GM12878 (cell line): ENCODE measurements around the gene EML3. TPM values are rescaled to one million over a fixed set of nuclear protein-coding genes. Genes with fewer than 3 reads are reported as not detected.

Source experiments
- ATAC-seq: fragments of 200-7000 bp; cut with Tn5 transposase; 3 replicates; pipeline ENCODE4 v1.9.1; 2020; ENCODE audit warnings: mild to moderate bottlenecking, moderate library complexity
- BruUV-seq: library from RNA; stranded (reverse); fragments of 400-500 nt; replicated peaks from 2 replicates; lab custom pipeline; 2021; lab: Mats Ljungman, UMichigan
- CTCF ChIA-PET: fragments of 300-600 bp; sonication (Branson Sonifier 250); formaldehyde crosslinking; extraction: SDS; loops from one replicate; lab custom pipeline; 2021; ENCODE audit warnings: inconsistent platforms; lab: Yijun Ruan, JAX
- POLR2A ChIA-PET: fragments of 350-600 bp; formaldehyde crosslinking; extraction: SDS; loops from one replicate; lab custom pipeline; 2021; ENCODE audit warnings: inconsistent platforms; lab: Charles Lee
- RAD21 ChIA-PET: fragments of 300-600 bp; sonication (Branson Sonifier 250); formaldehyde crosslinking; loops from one replicate; lab custom pipeline; 2023; ENCODE audit warnings: antibody characterized with exemption; ENCODE audit not compliant: unreplicated experiment; lab: Charles Lee
- SMC1A ChIA-PET: fragments of 300-600 bp; sonication (Branson Sonifier 250); formaldehyde crosslinking; loops from one replicate; lab custom pipeline; 2023; ENCODE audit not compliant: unreplicated experiment, uncharacterized antibody; lab: Charles Lee
- DNase-seq: peaks from one replicate; pipeline ENCODE4 v3.0.0-alpha.2; 2011; ENCODE audit warnings: low read depth, low spot score
- FAIRE-seq: peaks from 3 replicates; lab custom pipeline; 2011; peaks lifted over from hg19 to GRCh38; lab: Jason Lieb, UNC
- H2AFZ ChIP-seq: 2 replicates; pipeline ENCODE4 v1.6.0; 2011; ENCODE audit warnings: low read depth, low read length, control low read depth; ENCODE audit not compliant: control insufficient read depth
- H3K27ac ChIP-seq: 2 replicates; pipeline ENCODE4 v1.5.1; 2011; ENCODE audit warnings: control low read depth; ENCODE audit not compliant: control insufficient read depth, insufficient read depth
- H3K27me3 ChIP-seq, 2 experiments: replicated peaks in 1 of 2; 2 replicates each; pipeline versions ENCODE4 v1.6.0 to v1.6.1; 2011; ENCODE audit warnings: low read length in 1 of 2; ENCODE audit not compliant: control insufficient read depth in 2 of 2, insufficient read depth in 2 of 2
- H3K36me3 ChIP-seq, 2 experiments: 2 replicates each; pipeline ENCODE4 v1.5.1; 2011; ENCODE audit warnings: low read length in 1 of 2; ENCODE audit not compliant: control insufficient read depth in 2 of 2, insufficient read depth in 2 of 2
- H3K4me1 ChIP-seq: 2 replicates; pipeline ENCODE4 v1.6.1; 2011; ENCODE audit warnings: mild to moderate bottlenecking, low read length, moderate library complexity, mixed read lengths; ENCODE audit not compliant: control insufficient read depth, insufficient read depth
- H3K4me2 ChIP-seq: 2 replicates; pipeline ENCODE4 v1.6.0; 2011; ENCODE audit warnings: control low read depth; ENCODE audit not compliant: control insufficient read depth, insufficient read depth
- H3K4me3 ChIP-seq: fragments of 200-600 bp; sonication (generic); 2 replicates; pipeline ENCODE4 v1.5.1; 2016
- H3K79me2 ChIP-seq: 2 replicates; pipeline ENCODE4 v1.6.0; 2011; ENCODE audit warnings: low read length; ENCODE audit not compliant: control insufficient read depth, insufficient read depth
- H3K9ac ChIP-seq: 2 replicates; pipeline ENCODE4 v1.8.0; 2011; ENCODE audit warnings: low read length, control low read depth, mixed read lengths; ENCODE audit not compliant: control insufficient read depth, insufficient read depth
- H3K9me3 ChIP-seq: replicated peaks from 3 replicates; pipeline ENCODE4 v1.5.1; 2011; ENCODE audit warnings: mild to moderate bottlenecking, low read length; ENCODE audit not compliant: control insufficient read depth, insufficient read depth
- H4K20me1 ChIP-seq: 2 replicates; pipeline ENCODE4 v1.6.0; 2011; ENCODE audit not compliant: control insufficient read depth, insufficient read depth
- BCL3 ChIP-seq: IDR thresholded peaks from 2 replicates; pipeline ENCODE4 v1.6.1; 2011; ENCODE audit warnings: borderline replicate concordance, low read depth, mild to moderate bottlenecking, moderate library complexity, low read length; ENCODE audit not compliant: insufficient read depth, poor library complexity, severe bottlenecking
- CBX5 ChIP-seq: sonication (generic); IDR thresholded peaks from 2 replicates; pipeline ENCODE4 v1.6.1; 2016; ENCODE audit warnings: low read depth, moderate library complexity, mild to moderate bottlenecking, inconsistent platforms
- CHD1 ChIP-seq: IDR thresholded peaks from 2 replicates; pipeline ENCODE4 v1.6.1; 2012; ENCODE audit warnings: low read depth, low read length, improper control_type of control experiment
- CHD2 ChIP-seq: IDR thresholded peaks from 2 replicates; pipeline ENCODE4 v1.6.1; 2011; ENCODE audit warnings: low read depth, low read length, improper control_type of control experiment, borderline replicate concordance
- HSF1 ChIP-seq: fragments of 150-350 bp; IDR thresholded peaks from 2 replicates; pipeline ENCODE4 v1.6.1; 2014; ENCODE audit warnings: mild to moderate bottlenecking, low read depth, low read length
- IKZF1 ChIP-seq: fragments of 450-650 bp; conservative IDR thresholded peaks from 2 replicates; pipeline ENCODE4 v1.6.1; 2017; ENCODE audit warnings: antibody characterized with exemption, mild to moderate bottlenecking
- IKZF2 ChIP-seq, 2 experiments: fragments of 450-650 bp; IDR thresholded peaks; 2 replicates each; pipeline ENCODE4 v1.6.1; 2017; ENCODE audit warnings: mild to moderate bottlenecking in 2 of 2, moderate library complexity in 2 of 2
- MEF2B ChIP-seq: fragments of 450-650 bp; IDR thresholded peaks from 2 replicates; pipeline ENCODE4 v1.6.1; 2018; ENCODE audit warnings: mild to moderate bottlenecking, moderate library complexity; ENCODE audit not compliant: partially characterized antibody, poor library complexity, severe bottlenecking
- MYC ChIP-seq: IDR thresholded peaks from 2 replicates; pipeline ENCODE4 v1.6.1; 2011; ENCODE audit warnings: mild to moderate bottlenecking, low read length, moderate library complexity, inconsistent platforms; ENCODE audit not compliant: insufficient read depth, insufficient replicate concordance, insufficient read length, severe bottlenecking
- RAD21 ChIP-seq: IDR thresholded peaks from 2 replicates; pipeline ENCODE4 v1.6.1; 2011; ENCODE audit warnings: mild to moderate bottlenecking, low read depth, low read length, moderate library complexity; ENCODE audit not compliant: insufficient read depth
- SMARCA5 ChIP-seq: fragments of 450-650 bp; IDR thresholded peaks from 2 replicates; pipeline ENCODE4 v1.6.1; 2017; ENCODE audit warnings: mild to moderate bottlenecking
- SPI1 ChIP-seq: IDR thresholded peaks from 2 replicates; pipeline ENCODE4 v1.6.1; 2011; ENCODE audit warnings: low read depth, mild to moderate bottlenecking, low read length, moderate library complexity, borderline replicate concordance; ENCODE audit not compliant: insufficient read depth
- USF1 ChIP-seq: IDR thresholded peaks from 2 replicates; pipeline ENCODE4 v1.6.1; 2011; ENCODE audit warnings: borderline replicate concordance, low read depth, mild to moderate bottlenecking, moderate library complexity, mixed read lengths, low read length; ENCODE audit not compliant: insufficient read depth; ENCODE audit errors: extremely low read length
- YY1 ChIP-seq: IDR thresholded peaks from 2 replicates; pipeline ENCODE4 v1.6.1; 2011; ENCODE audit warnings: low read depth, mild to moderate bottlenecking, low read length
- ZNF24 ChIP-seq: fragments of 450-650 bp; IDR thresholded peaks from 2 replicates; pipeline ENCODE4 v1.6.1; 2017; ENCODE audit warnings: antibody characterized with exemption, mild to moderate bottlenecking
- WGBS: methylation state at CpG from one replicate; pipeline ENCODE4 v1.1.6; 2016; ENCODE audit warnings: low lambda C conversion rate; ENCODE audit not compliant: insufficient replicate concordance, insufficient coverage; ENCODE audit errors: missing lambda C conversion rate; 5-methylcytosine and 5-hydroxymethylcytosine counted together
- in situ Hi-C: fragments of 300-500 bp; cut with MboI; formaldehyde crosslinking; loops from 9 replicates; pipeline ENCODE4 v1.14.3; 2018; ENCODE audit warnings: mixed read lengths
- intact Hi-C: fragments of 100-400 bp; cut with micrococcal nuclease; formaldehyde crosslinking; loops from one replicate; pipeline ENCODE4 v1.14.2; 2022; ENCODE audit not compliant: unreplicated experiment
- polyA plus RNA-seq, 11 experiments: library from polyadenylated mRNA; depleted of rRNA in 4 of 11; unstranded in 6 of 11; stranded (reverse) in 5 of 11; fragments of >200 nt; fragmentation: Nextera tagmentation in 4 of 11; fragmentation: Illumina TruSeq in 1 of 11; extraction: Ambion mirVana in 4 of 11; extraction: Trizol in 1 of 11; gene quantifications; 1 replicate in 1 of 11; 2 replicates in 10 of 11; pipeline versions ENCODE4 v1.2.1 to v1.2.3, GENCODE V29; 2011 to 2016; ENCODE audit warnings: inconsistent platforms in 2 of 11, missing spikeins in 2 of 11, low read depth in 1 of 11
- total RNA-seq, 4 experiments: library from RNA; depleted of rRNA in 3 of 4; stranded (reverse); fragments of >200 nt in 3 of 4; fragmentation: Illumina TruSeq in 1 of 4; extraction: Trizol in 1 of 4; gene quantifications; 2 replicates each; pipeline versions ENCODE4 v1.2.1 to v1.2.3, GENCODE V29; 2013 to 2021
- TF ChIP-seq, protein P1 (sequence below): fragments of 450-650 bp; IDR thresholded peaks from 2 replicates; pipeline ENCODE4 v1.6.1; 2018; ENCODE audit warnings: borderline replicate concordance, mild to moderate bottlenecking; ENCODE audit not compliant: partially characterized antibody

Gene EML3
- total and polyA plus RNA-seq, 10 of the 15 experiments (the other 5 are each of a cell fraction or from before 2014, with no cell fraction given): 0.58 to 82.5 (median 24.8) TPM

DNA sequence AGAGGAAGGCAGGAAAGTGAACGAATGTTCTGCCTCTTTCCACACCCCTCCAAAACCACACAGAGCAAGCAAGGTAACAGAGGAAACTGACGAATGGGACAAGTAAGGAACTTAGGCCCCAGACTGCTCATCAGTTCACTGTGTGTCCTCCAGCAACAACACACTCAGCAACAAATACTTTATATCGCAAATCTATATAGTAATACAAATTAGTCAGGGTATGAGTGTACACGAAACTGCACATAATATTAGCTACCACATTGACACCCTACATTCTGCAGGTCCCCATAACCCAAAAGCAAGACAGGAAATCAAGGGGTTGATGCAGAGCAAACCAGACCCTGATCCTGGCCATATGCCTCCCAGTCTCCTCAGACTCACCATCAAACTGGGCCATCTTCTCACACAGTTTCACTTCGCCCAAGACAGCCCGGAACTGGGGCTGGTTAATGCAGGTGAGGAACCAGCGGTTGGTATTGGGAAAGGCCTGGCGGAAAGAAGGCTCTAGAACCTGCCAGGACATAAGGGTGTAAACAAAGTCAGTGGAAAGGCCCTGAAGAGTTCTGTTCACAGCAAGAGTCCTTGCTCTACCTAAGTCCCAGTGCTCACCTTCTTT lies 45.4 kb downstream of the EML3 start:
- SMC1A ChIA-PET: interaction anchor here (0.8 to 3.3 kb wide), 6 partner anchors 12 to 142 kb away, joined by 3 to 18 read pairs (median 3); no protein-coding TSS in a partner anchor
- no TSS peak for BruUV-seq
- RAD21 ChIA-PET: interaction anchor here (1.0 to 3.6 kb wide), 5 partner anchors 9 to 172 kb away, joined by 3 to 22 read pairs (median 9); no protein-coding TSS in a partner anchor
- TF ChIP-seq HSF1 (peak; percentile 82; the same call in 1 of the 2 replicates), SMARCA5 (no peak), CHD1 (no peak), ZNF24 (no peak), CBX5 (no peak), SPI1 (peak; percentile 76), YY1 (no peak), MEF2B (no peak), IKZF1 (peak; percentile 56), MYC (no peak), USF1 (no peak), IKZF2 (IDR thresholded peaks at IDR 0.05) (peak; percentile 56 to 64; a peak in 3 of 4 replicates), RAD21 (no peak), BCL3 (peak; percentile 73), CHD2 (no peak)
- TF ChIP-seq, protein P1, sequence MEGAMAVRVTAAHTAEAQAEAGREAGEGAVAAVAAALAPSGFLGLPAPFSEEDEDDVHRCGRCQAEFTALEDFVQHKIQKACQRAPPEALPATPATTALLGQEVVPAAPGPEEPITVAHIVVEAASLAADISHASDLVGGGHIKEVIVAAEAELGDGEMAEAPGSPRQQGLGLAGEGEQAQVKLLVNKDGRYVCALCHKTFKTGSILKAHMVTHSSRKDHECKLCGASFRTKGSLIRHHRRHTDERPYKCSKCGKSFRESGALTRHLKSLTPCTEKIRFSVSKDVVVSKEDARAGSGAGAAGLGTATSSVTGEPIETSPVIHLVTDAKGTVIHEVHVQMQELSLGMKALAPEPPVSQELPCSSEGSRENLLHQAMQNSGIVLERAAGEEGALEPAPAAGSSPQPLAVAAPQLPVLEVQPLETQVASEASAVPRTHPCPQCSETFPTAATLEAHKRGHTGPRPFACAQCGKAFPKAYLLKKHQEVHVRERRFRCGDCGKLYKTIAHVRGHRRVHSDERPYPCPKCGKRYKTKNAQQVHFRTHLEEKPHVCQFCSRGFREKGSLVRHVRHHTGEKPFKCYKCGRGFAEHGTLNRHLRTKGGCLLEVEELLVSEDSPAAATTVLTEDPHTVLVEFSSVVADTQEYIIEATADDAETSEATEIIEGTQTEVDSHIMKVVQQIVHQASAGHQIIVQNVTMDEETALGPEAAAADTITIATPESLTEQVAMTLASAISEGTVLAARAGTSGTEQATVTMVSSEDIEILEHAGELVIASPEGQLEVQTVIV: no peak

More for the DNA sequence above, 45.4 kb downstream of the EML3 start:
- Histone ChIP-seq H2AFZ (no peak overlapping the region), H4K20me1 (peaks cover 4% of the 10 kb centered on the region; the same call in 1 of the 2 replicates), H3K27ac (peak overlapping the region; percentile 8), H3K79me2 (peaks cover 58% of the 10 kb centered on the region), H3K4me3 (no peak overlapping the region), H3K4me1 (peaks cover 22% of the 10 kb centered on the region), H3K9me3 (no peaks in the 10 kb centered on the region), H3K9ac (no peak overlapping the region), H3K27me3 (no peaks in the 10 kb centered on the region), H3K4me2 (peak overlapping the region; percentile 6; the same call in 1 of the 2 replicates), H3K36me3 (peaks cover 10 to 61% of the 10 kb centered on the region in 2 experiments)
- in situ Hi-C loops: no loop called here
- ChIA-PET CTCF (interaction anchor here (0.6 to 5.7 kb wide), 7 partner anchors 10 to 187 kb away, joined by 3 to 42 read pairs (median 10); partner anchors contain the start of gene TUT1), POLR2A (interaction anchor here (0.7 to 2.0 kb wide), 6 partner anchors 10 to 131 kb away, joined by 3 to 9 read pairs (median 4); partner anchors contain the start of gene TUT1)
- intact Hi-C loops: no loop called here
- ATAC-seq (peak; percentile 79), DNase-seq (no peak), FAIRE-seq (no peak)
- WGBS: 49% methylated on average over 8 of the region's 8 CpGs
